Fibroblast of skin of abdomen (primary cell): ENCODE measurements around the gene AKAP13.
"Not testable (repeated sequence)": the region's sequence is repeated elsewhere in the genome, so short reads cannot be mapped to it uniquely, and the experiment has no call there.

Source experiments
- DNase-seq: peaks from one replicate; pipeline ENCODE4 v3.0.0-alpha.2; 2013

AKAP13 gene

DNA sequence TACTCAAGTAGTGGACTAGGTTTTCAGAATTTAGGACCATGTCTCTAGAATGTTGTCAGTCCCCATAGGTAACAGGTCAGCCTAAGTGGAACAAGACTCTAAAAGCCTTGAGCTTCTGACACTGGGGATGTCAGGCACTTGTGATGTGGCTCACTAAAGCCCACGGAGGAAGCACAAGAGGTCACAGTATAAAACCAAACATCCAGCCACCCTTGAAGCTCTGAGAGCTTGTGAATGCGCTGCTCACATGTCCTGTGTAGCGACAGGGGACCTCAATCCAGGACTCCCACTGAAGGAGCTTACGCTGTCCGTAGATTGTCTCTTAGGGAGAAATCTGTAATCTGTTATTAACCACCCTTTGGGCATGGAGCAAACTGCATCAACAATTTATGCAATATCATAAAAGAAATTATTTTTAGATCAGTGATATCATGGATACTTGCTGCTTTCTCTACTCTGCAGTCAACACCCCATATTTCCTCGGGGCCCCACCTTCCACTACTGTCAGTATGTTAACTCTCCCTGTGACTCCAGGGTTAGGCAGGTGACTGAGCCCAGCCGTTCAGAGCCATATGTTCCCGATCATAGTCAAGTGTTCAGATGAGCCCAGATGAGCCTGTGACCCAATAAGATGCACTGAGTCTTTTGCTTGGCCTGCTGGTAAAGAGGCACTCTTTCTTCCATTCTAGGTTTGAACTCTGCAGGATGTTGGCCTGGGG is 32.2 kb upstream of the AKAP13 start:
- DNase-seq = not testable (repeated sequence)

DNA sequence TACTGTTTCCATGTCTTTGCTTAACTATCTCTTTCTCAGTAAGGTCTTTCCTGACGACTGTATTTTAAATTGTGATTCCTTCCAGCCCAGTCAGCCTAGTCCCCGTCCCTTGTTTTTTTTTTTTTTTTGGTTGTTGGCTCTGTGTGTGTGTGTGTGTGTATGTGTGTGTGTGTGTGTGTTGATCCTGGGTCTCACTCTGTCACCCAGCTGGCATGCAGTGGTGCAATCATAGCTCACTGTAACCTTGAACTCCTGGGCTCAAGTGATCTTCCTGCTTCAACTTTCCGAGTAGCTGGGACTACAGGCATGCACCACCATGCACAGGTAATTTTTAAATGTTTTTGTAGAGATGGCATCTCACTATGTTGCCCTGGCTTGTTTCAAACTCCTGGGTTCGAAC is 31.3 kb upstream of the AKAP13 start:
- DNase-seq = not testable (repeated sequence)

DNA sequence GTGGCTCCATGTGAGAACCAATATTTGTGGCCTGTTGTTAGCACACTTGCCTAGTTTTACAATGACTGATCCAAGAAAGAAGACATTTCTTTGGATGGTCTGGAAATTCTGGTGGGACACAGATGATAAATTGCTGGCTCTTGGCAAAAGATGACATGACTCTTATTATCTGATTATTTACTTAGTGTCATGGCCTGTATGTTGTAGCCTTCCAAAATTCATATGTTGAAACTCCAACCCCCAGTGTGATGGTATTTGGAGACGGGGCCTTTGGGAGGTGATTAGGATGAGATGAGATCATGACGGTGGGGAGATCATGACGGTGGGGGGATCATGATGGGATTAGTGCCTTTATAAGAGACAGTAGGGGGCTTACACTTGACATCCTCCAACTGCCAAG is 30.0 kb upstream of the AKAP13 start:
- no peak for DNase-seq

DNA sequence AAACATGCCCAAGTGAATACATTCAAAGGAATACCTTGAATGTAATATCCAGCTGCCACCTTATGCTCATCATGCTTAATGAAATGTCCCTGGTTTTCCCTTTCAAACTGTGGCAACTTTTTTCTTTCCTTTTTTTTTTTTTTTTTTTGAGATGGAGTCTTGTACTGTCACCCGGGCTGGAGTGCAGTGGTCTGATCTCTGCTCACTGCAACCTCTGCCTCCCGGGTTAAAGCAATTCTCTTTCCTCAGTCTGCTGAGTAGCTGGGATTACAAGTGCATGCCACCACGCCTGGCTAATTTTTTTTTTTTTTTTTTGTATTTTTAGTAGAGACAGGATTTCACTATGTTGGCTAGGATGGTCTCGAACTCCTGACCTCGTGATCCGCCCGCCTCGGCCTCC is 28.9 kb upstream of the AKAP13 start:
- DNase-seq = not testable (repeated sequence)

DNA sequence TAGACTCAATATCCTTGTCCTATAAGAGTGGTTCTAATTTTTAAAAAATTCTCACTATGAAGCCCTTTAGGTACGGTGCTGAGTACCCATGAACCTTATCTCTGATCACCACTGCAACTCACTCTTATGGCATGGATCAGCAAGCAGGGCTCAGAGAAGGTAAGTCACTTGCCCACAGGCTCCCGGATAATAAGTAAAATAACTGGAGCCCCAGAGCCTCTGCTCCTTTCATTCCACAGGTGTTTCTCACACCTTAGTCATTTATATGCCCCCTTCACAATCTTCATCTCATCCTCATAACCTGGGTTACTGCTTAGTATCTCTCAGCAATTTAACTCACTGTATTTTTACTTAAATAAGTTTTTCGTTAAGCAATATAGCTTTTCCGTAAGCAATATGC is 28.4 kb upstream of the AKAP13 start:
- no peak for DNase-seq

DNA sequence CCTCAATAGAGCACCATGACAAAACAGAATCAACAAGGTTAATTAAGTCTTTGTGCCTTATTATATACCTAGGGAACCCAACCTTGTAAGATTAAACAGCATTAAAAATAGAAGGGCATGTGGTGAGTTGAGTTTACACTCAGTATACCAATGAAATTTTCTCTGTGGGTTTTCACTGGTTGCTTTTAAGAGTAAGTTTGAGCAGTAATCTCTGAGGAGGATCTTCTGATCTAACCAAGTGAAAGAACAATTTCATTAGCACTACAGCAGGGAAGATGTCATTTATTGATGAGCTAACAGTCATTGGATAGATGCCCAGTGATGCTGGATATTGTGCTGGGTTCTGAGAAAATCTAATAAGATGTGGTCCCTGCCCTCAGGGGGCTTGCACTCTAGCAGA is 26.9 kb upstream of the AKAP13 start:
- DNase-seq = no peak

DNA sequence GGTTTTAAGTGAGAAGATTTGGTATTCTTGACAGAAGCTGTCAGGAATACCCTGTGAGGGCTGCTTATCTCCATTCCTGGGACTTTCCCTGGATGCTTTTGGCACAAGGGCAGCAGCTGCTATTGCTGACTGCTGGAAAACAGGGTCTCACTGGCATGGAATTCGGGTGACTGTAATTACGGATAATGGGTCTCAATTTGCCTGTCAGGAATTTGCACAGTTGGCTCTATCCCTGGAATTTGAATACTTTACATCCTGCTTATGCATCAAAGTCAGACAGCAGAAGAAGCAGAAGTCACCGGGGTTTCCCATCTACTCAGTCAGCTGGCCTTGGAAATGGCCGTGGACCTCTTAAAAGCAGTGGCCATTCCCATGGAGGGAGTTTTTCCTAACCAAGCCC is 25.9 kb upstream of the AKAP13 start:
- DNase-seq = peak; percentile 77

DNA sequence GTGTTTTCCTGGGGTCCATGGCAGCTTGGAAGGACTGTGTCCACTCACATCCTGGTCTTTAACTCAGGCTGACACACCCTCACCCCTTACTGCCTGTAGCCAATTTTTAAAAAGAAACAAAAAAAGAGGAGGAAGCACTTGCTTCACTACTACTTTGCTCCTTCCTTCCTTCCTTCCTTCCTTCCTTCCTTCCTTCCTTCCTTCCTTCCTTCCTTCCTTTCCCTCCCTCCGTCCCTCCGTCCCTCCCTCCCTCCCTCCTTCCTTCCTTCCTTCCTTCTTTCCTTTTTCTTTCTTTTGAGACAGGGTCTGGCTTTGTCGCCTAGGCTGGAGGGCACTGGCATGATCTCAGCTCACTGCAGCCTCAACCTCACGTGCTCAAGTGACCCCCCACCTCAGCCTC is 25.5 kb upstream of the AKAP13 start:
- no peak for DNase-seq

DNA sequence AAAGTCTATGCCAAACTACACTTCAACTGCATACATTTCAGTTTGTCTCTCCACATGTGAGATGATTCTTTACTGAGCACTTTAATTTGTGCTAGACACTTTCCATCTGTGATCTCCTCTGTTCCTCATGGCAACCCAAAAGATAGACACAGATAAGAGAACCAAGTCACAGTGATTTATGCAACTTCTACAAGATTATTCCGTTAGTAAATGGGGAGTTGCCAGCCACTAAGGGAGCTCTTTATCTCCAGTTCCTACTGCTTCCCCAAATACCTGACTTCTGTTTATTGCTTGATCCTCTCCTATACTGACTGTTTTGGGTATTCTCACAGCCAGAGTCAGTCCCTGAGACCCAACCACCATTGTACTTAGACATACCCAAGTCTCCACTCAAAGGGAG is 24.1 kb upstream of the AKAP13 start:
- no peak for DNase-seq

DNA sequence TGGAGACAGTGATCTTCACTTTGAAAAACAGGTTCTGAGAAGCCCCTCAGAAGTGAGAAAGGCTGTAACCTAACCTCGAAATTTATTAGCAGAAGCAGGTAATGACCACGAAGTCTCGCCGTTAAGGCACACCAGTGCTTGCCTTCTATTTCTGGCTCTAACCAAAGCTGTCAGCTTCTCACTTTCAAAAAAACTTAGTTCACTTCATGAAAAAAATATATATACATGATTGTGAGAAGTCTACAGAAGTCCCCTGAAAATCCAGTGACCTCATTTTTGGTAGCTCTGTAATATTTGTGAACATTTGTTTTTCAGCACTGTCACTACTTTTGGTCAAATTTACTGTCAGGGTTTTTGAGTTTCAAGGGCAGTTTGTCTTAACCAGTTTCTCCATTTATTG is 19.1 kb upstream of the AKAP13 start:
- DNase-seq = no peak

DNA sequence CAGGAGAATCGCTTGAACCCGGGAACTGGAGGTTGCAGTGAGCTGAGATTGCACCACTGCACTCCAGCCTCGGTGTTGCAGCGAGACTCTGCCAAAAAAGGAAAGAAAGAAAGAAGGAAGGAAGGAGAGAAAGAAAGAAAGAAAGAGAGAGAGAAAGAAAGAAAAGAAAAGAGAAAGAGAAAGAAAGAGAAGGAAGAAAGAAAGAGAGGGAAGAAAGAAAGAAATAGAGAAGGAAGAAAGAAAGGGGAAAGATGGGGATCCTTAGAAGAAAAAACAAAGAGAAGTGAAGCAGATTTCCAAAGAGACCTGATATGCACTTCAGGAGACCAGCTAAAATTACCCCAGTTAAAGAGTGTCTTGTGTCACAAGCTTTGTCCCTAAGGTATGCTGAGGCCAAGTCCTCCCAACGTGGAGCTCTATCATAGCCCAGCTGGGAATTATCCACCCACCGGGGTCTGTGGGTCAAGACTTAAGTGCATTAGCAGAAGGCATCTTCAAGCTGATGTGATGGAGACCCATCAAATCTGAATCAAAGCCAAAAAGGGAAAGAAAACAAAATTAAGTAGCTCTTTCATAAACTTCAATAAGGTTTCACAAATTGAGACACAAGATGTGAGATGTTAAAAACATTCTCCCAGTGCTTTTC is 17.8 kb upstream of the AKAP13 start:
- no peak for DNase-seq

DNA sequence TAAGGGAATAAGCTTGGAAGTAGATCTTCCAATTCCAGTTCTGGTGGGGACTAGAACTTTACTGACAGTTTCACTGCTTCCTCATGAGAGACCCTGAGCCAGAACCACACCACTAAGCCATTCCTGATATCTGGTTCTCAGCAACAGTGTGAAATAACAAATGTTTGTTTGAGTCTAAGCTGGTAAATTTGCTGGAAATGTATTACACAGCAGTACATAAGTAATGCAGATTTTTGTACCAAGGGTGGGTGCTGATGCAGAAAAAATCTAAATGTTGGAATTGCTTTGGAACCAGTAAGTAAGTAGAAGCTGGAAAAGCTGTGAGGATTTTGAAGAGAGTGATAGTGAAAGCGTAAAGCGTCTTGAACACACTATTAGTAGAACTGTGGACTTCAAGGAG is 14.4 kb upstream of the AKAP13 start:
- DNase-seq = no peak

DNA sequence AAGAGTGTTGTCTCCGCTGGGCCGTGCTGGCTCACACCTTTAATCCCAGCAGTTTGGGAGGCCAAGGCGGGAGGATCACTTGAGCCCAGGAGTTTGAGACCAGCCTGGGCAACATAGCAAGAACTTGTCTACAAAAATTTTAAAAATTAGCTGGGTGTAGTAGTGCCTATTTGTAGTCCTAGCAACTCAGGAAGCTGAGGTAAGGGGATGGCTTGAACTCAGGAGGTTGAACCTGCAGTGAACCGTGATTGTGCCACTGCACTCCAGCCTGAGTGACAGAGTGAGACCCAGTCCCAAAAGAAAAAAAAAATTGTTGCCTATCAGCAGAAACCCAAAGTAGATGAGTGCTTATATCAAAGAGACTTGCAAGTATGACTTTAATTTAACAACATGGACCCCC is 12.7 kb upstream of the AKAP13 start:
- no peak for DNase-seq

DNA sequence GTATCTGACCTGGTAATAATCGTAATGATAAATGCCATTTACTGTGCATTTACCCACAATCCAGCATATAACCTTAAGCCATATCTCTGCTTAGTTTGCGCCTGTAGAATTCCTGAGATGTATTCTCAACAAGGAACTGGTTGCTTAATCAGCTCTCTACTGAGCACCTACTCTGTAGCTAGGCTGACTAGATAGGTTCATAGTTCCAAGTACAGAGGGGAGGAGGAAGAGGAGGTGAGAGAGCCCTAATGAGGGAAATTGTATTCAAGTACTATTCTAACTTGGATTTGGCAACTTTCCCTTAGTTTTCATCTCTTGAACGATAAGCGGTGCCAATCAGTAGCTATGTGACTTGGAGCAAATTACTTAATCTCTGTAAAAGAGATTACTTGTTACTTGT is 5.6 kb upstream of the AKAP13 start:
- DNase-seq = no peak

DNA sequence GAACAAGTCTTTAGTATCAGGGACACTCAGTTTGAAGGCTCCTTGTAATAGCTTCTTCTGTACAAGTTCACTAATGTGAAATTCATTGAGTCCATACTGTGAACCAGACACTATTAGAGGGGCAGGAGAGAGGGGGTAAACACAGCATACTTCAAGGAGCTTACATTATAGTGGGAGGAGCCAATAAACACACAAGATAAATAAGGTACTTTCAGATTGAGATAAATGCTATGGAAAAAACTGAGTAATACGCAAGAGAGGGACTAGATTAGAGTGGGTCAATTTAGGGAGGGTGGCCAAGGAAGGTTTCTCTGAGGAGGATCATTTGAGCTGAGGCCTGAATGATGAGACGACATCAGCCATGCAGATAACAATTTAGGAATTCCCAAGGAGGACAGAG is 3.1 kb upstream of the AKAP13 start:
- DNase-seq = no peak

DNA sequence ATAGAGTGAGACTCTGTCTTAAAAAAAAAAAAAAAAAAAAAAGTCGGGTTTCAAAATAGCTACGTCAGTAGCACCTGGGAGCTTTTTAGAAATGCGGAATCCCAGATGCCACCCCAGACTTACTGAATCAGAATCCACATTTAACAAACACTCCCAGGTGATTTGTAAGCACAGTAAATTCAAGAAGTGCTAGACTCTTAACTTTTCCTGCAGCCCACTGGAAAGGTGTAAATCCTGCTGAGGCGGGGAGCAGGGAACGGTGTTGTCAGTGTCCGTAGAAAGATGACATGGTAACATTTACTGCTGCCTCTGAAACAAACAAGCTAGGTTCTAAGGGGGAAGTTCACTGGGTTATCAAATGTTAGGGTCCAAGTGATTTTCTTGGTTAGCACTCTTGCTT is 2.4 kb upstream of the AKAP13 start:
- no peak for DNase-seq

DNA sequence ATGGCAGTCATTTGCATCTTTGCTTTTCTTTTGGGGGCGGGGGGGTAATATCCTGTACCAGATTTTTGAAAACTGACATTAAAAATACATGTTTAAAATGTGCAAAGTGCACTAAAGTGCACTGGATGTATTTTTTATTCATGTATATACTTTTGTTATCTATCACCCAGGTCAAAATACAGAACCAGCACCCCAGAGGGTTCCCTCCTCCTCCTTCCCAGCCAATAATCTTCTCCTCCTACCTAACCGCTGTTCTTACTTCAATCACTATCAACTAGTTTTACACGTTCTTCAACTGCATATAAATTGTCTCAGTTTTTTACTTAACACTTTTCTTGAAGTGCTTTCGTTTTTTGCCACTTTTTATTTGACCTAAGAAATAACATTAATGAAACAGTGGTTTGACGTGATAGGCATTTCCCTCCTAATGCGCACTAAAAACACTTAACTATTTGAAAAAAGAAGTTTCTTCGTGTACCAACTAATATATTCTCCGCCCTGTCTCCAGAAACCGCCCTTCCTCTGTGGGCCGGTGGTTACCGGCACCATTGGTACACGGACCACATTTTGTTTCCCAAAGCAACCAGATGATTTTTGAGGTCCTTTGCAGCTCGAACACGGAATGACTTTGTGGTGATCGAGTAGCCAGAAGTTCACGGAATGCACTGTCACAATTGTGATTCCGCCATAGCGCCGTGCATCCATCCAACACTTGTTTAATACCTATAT is 836 bp upstream of the AKAP13 start:
- no peak for DNase-seq

DNA sequence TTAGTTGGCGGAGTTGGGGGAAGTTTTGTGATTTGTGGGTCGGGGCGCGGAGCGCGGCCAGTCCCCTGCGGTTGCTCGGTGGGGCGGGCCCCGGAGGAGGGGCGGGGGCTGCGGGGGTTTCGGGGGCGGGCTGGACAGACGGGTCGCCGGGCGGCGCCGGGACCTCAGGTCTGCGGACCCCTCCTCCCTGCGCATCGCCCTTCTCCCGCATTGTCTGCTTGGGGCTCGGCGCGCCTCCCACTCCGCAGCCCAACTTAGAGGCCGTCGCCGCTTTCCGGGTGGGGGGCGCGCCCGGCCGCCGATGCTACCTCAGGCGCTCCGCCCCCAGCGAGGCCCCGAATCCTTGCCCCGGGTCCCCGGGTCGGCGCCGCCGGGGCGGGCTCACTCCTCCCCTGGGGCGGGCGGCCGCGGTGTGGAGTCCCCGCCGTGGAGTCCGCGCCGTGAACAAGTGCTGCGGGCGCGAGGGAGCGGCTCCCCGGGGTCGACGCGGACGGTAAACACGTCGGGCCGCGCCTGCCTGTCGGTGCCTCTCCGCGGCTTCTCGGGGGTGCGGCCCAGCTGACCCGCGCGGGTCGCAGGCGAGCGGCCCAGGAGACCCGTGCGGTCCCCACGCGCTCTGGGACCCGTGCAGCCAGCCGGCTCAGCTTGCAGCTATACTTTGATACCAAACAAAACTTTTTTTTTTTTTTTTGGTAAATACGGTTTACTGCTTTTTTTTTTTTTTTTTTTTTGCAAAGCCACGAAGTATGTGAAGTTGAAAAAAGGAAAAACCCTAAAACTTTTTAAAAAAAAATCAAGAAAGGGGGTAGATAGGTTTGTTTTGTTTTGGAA is 624 bp downstream of the AKAP13 start:
- DNase-seq = peak; percentile 29

DNA sequence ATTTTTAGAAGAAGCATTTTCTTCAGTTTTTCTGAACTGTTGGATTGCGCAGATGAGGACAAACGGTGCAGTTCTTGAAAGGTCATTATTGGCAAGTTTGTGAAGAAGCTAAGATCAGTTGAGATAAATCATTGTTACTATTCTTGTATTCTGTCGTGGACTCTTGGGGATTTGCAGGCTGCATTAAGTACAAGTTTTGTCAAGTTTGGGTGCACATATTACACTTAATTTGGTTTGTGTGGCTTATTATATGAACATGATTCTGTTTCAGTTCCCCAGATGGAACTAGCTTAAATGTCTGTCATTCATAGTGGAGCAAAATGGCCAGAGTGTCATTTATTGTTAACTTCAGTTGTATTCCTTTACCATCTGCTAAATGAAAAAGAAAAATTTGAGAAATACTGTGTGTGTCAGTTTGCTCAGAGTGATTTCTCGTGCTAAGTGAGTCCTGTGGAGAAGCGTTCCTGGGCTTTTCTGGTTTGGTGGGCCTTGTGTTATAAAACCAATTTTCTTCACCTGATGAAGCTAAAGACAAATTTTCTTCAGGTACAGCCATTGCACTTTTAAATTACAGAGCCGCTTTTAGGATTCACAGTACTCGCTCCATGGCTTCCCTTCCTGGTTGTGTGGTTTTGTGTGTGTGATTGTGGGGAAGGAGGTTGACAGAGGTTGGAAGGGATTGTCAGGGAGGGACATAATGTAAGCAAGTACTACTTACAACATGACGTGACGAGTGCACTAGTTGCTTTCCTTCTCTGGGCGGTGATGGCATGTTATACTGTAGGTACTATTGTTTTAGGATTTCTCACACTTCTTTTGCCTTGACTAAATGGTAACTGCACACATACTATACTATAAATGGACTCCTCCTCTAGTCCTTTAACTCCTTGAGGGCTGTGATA is 1.7 kb downstream of the AKAP13 start:
- no peak for DNase-seq

DNA sequence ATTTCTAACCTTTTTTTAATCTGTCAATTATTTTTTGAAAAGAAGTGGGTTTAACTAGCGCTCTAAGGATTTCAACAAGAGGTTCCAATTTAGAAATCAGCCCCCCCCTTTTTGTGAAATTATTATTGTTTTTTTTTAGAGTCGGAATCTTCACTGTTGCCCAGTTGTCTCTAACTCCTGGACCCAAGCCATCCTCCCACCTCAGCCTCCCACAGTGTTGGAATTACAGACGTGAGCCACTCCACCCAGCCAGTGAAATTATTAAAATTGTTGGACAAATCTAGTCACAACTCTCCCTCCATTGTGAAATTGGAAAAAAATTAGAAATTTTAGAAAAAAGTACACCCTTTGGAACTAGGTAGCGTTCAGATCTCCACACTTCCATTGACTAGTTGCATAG is 2.5 kb downstream of the AKAP13 start:
- DNase-seq = no peak

DNA sequence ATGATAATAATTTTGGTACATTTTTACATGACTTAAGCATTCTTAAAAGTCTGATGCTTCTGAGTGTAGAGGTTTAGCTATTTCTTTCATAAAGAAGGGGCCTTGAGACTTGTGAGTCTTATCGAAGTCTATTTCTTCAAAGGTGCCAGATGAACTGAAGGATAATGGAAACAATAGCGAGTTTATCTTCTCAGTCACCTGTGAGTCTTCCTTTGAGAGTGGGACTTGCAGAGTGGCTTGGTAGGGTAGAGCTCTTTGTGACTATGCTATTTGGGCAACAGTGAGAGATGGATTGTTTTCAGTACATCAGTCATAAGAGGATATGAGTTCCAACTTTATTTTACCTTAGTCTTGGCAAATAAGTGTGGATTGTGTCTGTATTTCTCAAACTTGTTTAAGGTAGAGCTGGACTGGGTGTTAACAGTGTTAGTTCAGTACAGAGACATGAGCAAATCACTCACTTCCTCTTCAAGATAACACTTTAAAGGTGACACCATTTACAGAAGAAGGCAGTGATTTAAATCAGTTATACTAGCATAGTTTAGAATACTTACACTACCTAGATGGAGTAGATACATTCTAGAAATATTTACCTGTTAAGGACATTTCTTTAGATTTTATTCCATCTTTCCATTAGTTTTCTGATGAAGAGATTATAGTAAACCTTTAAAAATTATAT is 3.2 kb downstream of the AKAP13 start:
- DNase-seq = no peak
